ENCODE data around the gene ABCG2.
"Not testable (repeated sequence)": the region's sequence is repeated elsewhere in the genome, so short reads cannot be mapped to it uniquely, and the experiment has no call there.

GRCh38 chr4:88108108-88108465 lies 50.4 kb downstream of the ABCG2 start:
- not testable (repeated sequence) for TF ChIP-seq EP300, POLR2A, CTCF, POLR2AphosphoS5 (IDR thresholded peaks at IDR 0.05)

Measured in suprapubic skin (tissue), 4 donors.